ENCODE data around the gene ARF1.

ARF1 gene

DNA sequence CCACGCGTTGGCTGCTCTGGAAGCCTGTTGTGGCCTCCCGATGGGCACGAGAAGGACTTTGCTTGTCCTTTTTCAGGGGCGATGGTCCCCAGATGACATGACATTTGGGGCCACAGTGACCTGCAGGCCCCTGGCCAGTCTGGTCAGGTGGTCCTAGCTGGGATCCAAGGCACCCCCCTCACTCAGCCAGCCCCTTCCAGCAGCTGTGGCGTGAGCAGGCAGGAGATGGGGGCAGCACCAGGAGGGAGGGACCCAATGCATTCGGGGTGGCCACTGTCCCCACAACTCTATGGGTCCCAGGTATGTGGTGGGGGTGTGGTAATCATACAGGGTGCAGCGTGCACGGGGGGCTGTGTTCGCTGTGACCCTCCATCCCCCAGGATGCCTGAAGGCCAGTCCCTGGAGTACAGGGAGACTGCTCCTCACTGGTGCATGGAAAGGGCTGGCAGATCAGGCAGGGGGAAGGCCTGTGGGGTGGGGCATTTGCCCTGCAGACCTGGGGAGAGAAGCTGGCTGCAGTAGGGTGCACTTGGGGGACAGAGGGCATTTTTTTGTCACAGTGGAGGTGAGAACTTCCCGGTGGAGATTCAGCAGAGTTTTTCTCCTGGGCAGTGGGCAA is 44.0 kb upstream of the ARF1 start:
- TF ChIP-seq, protein P1, sequence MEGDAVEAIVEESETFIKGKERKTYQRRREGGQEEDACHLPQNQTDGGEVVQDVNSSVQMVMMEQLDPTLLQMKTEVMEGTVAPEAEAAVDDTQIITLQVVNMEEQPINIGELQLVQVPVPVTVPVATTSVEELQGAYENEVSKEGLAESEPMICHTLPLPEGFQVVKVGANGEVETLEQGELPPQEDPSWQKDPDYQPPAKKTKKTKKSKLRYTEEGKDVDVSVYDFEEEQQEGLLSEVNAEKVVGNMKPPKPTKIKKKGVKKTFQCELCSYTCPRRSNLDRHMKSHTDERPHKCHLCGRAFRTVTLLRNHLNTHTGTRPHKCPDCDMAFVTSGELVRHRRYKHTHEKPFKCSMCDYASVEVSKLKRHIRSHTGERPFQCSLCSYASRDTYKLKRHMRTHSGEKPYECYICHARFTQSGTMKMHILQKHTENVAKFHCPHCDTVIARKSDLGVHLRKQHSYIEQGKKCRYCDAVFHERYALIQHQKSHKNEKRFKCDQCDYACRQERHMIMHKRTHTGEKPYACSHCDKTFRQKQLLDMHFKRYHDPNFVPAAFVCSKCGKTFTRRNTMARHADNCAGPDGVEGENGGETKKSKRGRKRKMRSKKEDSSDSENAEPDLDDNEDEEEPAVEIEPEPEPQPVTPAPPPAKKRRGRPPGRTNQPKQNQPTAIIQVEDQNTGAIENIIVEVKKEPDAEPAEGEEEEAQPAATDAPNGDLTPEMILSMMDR (conservative IDR thresholded peaks at IDR 0.05; ENCODE audit: low read depth, low read length), result no peak
- DNase-seq (ENCODE audit: low read depth), result no peak
- no peak overlapping the region for H3K4me3 ChIP-seq (ENCODE audit: low read length)

DNA sequence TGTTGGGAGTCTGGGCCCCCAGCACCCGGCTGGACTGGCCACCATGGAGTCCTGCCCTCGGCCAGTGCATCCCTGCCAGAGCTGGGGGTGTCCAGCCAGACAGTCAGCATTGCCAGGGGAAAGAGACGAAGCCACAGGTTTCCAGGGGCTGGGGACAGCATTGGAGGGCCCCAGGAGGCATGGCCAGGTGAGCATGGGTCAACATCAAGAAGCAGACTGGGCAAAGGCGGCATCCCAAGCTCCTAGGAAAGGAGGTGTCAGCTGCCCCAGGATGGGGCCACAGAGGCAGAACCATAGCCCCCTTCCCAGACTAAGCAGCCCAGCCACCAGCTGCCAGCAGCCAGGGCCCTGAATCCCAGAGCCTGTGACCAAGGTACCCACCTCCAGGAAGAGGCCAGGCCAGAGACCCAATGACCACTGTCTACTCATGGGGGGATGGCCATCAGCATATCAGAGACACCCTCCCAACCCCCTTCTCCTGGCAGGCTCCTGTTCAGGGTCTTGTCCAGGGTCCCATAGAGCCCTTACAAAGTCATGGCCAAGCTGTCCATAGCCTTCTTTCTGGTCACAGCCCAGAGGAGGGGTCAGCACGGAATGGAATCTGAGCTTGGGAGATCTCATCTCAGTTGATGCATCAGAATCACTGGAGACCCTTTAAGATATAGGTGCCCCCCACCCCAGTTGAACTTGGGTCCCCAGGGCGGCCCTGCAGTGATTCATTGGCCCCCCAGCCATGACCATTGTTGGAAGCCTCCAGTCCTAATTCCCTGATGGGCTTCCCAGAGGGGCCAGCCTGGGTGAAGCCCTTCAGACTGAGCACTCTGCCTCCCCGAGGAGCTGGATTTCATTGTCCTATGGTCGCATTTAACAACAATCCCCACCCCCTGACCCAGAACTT is 43.3 kb upstream of the ARF1 start:
- no peak for DNase-seq (ENCODE audit: low read depth)
- H3K4me3 ChIP-seq (ENCODE audit: low read length), result no peak overlapping the region
- TF ChIP-seq, protein P1 (conservative IDR thresholded peaks at IDR 0.05; ENCODE audit: low read depth, low read length), result no peak

DNA sequence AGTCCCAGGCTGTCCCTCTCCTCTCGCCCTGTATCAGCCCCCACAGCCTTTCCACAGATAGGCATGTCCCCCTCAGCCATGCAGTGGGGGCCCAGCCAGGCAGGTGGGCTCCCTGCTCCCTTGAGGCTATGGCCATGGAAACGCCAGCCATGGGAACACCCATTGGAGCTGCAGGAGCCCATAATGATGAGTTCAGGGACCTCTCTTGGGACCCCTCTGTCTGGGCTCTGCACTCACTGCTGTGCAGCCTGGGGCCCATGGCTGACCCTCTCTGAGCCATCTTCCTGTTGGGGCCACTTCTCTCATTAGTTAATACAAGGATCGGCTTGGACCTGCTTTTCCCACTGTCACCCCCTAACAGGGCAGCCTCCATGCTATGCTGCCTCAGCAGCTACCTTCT is 42.5 kb upstream of the ARF1 start:
- H3K4me3 ChIP-seq (ENCODE audit: low read length), result no peak overlapping the region
- TF ChIP-seq, protein P1 (conservative IDR thresholded peaks at IDR 0.05; ENCODE audit: low read depth, low read length), result no peak
- DNase-seq (ENCODE audit: low read depth), result no peak

DNA sequence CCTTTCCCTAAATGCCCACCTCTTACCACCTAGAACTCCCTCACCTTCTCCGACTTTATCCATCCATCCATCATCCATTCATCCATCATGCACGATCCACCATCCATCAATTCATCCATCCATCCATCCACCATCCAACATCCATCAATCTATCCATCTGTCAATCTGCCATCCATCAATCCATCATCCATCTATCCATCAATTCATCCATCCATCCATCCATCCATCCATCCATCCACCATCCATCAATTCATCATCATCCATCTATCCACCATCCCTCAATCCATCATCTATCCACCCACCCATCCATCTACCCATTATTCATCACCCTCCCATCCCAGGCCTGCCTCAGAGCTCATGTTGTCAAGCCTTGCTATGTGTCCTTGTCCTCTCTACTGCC is 41.2 kb upstream of the ARF1 start:
- no peak overlapping the region for H3K4me3 ChIP-seq (ENCODE audit: low read length)
- TF ChIP-seq, protein P1 (conservative IDR thresholded peaks at IDR 0.05; ENCODE audit: low read depth, low read length), result no peak
- no peak for DNase-seq (ENCODE audit: low read depth)

DNA sequence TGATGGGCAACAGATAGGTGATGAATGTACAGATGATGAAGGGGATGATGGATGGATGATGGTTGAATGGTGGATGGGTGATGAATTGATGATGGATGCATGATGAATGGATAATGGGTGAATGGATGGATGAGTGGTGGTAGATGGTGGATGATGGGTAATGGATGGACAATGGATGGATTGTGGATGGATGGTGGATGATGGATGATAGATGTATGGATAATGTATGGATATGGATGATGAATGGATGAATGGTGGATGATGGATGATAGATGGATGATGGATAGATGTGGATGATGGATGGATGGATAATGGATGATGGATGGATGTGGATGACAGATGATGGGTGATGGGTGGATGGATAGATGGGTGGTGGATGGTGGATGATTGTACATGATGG is 40.0 kb upstream of the ARF1 start:
- H3K4me3 ChIP-seq (ENCODE audit: low read length), result no peak overlapping the region
- TF ChIP-seq, protein P1 (conservative IDR thresholded peaks at IDR 0.05; ENCODE audit: low read depth, low read length), result no peak
- no peak for DNase-seq (ENCODE audit: low read depth)

DNA sequence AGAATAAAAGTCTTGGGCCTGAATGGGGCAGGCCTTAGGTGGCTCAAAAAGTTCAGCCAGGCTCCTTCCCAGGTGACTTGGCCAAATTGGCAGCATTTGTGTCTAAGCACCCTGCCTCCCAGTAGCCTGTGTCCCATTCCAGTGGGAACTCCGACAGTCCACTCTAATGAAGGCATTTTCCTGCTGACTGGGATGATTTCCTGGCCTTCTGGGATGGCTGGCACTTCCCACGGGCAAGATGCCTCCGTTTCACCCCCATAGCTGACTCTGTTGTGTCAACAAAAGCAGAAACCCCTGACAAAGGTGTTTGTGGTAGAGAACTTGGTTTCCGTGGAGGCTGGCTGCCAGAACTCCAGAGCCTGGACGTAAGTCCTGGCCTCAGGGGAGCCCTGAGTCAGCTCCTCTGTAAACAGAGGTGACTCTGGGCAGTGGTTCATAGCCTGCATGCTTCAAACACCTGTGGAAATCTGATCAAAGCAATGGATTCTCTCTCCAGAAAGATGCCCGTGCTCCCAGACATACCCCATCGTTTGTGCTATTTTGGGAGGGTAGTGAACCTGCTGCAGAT is 39.1 kb upstream of the ARF1 start:
- TF ChIP-seq, protein P1 (conservative IDR thresholded peaks at IDR 0.05; ENCODE audit: low read depth, low read length), result no peak
- DNase-seq (ENCODE audit: low read depth), result no peak
- H3K4me3 ChIP-seq (ENCODE audit: low read length), result no peak overlapping the region
